Uterus (tissue), 2 donors: ENCODE results near the gene USP43.
"Not testable (repeated sequence)": the region's sequence is repeated elsewhere in the genome, so short reads cannot be mapped to it uniquely, and the experiment has no call there.

Experiments used
- POLR2A ChIP-seq, 2 donors: fragments of 450-650 bp; IDR thresholded peaks; one replicate each; pipeline ENCODE4 v1.6.1; 2016; ENCODE audit warnings: antibody characterized with exemption in 2 of 2, mild to moderate bottlenecking in 1 of 2, moderate library complexity in 1 of 2
- TF ChIP-seq, protein P1 (sequence below), 4 experiments: fragments of 200-600 bp in 2 of 4; fragments of 450-650 bp in 2 of 4; sonication (generic) in 2 of 4; IDR thresholded peaks; one replicate each; pipeline ENCODE4 v1.5.1; 2016 to 2019; ENCODE audit warnings: antibody characterized with exemption in 4 of 4, mild to moderate bottlenecking in 2 of 4, moderate library complexity in 1 of 4

DNA sequence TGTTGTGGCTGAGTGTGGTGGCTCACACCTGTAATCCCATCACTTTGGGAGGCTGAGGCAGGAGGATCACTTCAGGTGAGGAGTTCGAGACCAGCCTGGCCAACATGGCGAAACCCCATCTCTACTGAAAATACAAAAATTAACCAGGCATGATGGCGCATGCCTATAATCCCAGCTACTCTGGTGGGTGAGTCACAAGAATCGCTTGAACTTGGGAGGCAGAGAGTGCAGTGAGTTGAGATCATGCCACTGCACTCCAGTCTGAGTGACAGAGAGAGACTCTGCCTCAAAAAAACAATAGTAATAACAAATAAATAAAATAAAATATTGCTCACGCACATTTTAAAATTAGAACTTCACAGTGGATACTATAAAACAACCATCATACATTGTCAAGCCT, 38.3 kb upstream of the USP43 start:
- TF ChIP-seq, protein P1, sequence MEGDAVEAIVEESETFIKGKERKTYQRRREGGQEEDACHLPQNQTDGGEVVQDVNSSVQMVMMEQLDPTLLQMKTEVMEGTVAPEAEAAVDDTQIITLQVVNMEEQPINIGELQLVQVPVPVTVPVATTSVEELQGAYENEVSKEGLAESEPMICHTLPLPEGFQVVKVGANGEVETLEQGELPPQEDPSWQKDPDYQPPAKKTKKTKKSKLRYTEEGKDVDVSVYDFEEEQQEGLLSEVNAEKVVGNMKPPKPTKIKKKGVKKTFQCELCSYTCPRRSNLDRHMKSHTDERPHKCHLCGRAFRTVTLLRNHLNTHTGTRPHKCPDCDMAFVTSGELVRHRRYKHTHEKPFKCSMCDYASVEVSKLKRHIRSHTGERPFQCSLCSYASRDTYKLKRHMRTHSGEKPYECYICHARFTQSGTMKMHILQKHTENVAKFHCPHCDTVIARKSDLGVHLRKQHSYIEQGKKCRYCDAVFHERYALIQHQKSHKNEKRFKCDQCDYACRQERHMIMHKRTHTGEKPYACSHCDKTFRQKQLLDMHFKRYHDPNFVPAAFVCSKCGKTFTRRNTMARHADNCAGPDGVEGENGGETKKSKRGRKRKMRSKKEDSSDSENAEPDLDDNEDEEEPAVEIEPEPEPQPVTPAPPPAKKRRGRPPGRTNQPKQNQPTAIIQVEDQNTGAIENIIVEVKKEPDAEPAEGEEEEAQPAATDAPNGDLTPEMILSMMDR (IDR thresholded peaks at IDR 0.05) = not testable (repeated sequence)
- TF ChIP-seq POLR2A (IDR thresholded peaks at IDR 0.05) = not testable (repeated sequence)
